ENCODE results near the gene FNTB. TPM values are rescaled to one million over a fixed set of nuclear protein-coding genes. Genes with fewer than 3 reads are reported as not detected.

FNTB gene
- total and polyA plus RNA-seq, 9 of the 15 experiments (the other 6 are each of a cell fraction or from before 2014, with no cell fraction given) = 6.9 to 23.2 (median 12.2) TPM

DNA sequence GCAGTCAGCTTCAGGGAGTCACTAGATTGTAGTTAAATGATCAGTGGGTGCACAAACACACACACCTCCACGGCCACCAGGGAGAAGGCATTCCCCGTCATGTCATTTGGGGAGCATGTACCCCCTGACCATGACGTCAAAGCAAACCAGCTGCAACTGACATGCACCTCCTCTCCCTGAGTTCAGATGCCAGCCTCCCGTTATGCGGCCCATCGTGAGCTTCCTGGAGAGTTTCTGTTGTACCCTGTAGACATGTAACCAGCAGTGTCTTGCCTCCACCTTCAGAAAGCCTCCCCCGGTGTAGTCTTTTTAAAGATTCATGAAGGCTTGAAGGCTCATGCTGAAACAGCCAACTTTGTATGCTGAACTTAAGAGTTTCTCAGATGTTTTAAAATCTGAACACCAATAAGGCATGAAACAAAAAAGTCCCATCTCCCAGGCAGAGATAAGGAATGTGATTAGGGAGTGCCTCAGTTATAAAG is 54.8 kb downstream of the FNTB start:
- in situ Hi-C loops (cut with MboI) (no loop called here), intact Hi-C loops (cut with micrococcal nuclease) (loop anchor here (5.0 kb wide), 1 partner anchor 61 kb away; the partner anchor contains the start of gene MAX)
- Histone ChIP-seq H3K4me1 (replicated peaks in 1 of 2; ENCODE audit: control insufficient read depth in 2 of 2, insufficient read depth in 2 of 2, low read length in 2 of 2) (peaks cover 19 to 44% of the 10 kb centered on the region in 2 experiments), H3K27ac (ENCODE audit: extremely low read depth, low read depth, low read length) (no peak overlapping the region; the same call in 2 of the 3 replicates), H3K9me3 (replicated peaks; ENCODE audit: control insufficient read depth, insufficient read depth, low read depth, low read length) (no peaks in the 10 kb centered on the region), H4K20me1 (replicated peaks; ENCODE audit: control insufficient read depth, insufficient read depth, low read length) (no peaks in the 10 kb centered on the region), H3K9me1 (ENCODE audit: control insufficient read depth, insufficient read depth, low read length) (no peaks in the 10 kb centered on the region), H3K36me3 (ENCODE audit: control insufficient read depth, insufficient read depth, low read length) (peaks cover 24% of the 10 kb centered on the region; the same call in 2 of the 3 replicates), H3K4me3 (no peak overlapping the region), H3K9ac (ENCODE audit: insufficient read depth in 1 of 2, low read depth in 2 of 2, low read length in 2 of 2) (no peak overlapping the region), H2AFZ (ENCODE audit: low read depth, low read length) (no peak overlapping the region), H3K4me2 (ENCODE audit: insufficient read depth, low read length) (no peak overlapping the region), H3K27me3 (ENCODE audit: control insufficient read depth in 2 of 2, insufficient read depth in 2 of 2, low read length in 2 of 2) (no peaks in the 10 kb centered on the region), H3K79me2 (ENCODE audit: control insufficient read depth, insufficient read depth, low read length) (no peaks in the 10 kb centered on the region)
- CTCF ChIA-PET (ENCODE audit: low intra/inter-chr PET ratio) = interaction anchor here (0.6 kb wide), 1 partner anchor 505 kb away, joined by 3 read pairs; no protein-coding TSS in a partner anchor
- TF ChIP-seq KLF1 (tag; IDR thresholded peaks at IDR 0.05) (no peak), MEF2A (IDR thresholded peaks at IDR 0.05; ENCODE audit: control insufficient read depth, low read depth, low read length) (no peak), ELF2 (CRISPR knock-in tag; IDR thresholded peaks at IDR 0.05) (no peak), GATA2 (CRISPR knock-in tag; IDR thresholded peaks at IDR 0.05) (no peak), ARNT (IDR thresholded peaks at IDR 0.05) (no peak), CGGBP1 (CRISPR knock-in tag; IDR thresholded peaks at IDR 0.05) (no peak), CREM (IDR thresholded peaks at IDR 0.05; ENCODE audit: low read depth) (no peak), POLR3G (IDR thresholded peaks at IDR 0.05; ENCODE audit: extremely low read depth, insufficient read length, insufficient replicate concordance) (no peak), CTBP1 (IDR thresholded peaks at IDR 0.05; ENCODE audit: borderline replicate concordance) (no peak), ZNF140 (CRISPR knock-in tag; IDR thresholded peaks at IDR 0.05) (no peak), RBM14 (IDR thresholded peaks at IDR 0.05; ENCODE audit: borderline replicate concordance, insufficient read depth, low read depth, low read length) (no peak), SPI1 (IDR thresholded peaks at IDR 0.05; ENCODE audit: borderline replicate concordance, low read depth, low read length) (no peak), MEIS2 (IDR thresholded peaks at IDR 0.05; ENCODE audit: partially characterized antibody) (no peak), MYNN (IDR thresholded peaks at IDR 0.05) (no peak), MYNN (CRISPR knock-in tag; IDR thresholded peaks at IDR 0.05) (no peak), WHSC1 (IDR thresholded peaks at IDR 0.05; ENCODE audit: low read length) (no peak), CAMTA2 (CRISPR knock-in tag; conservative IDR thresholded peaks at IDR 0.05) (no peak), HNRNPK (IDR thresholded peaks at IDR 0.05; ENCODE audit: low read depth, low read length, poor library complexity, severe bottlenecking) (no peak), ZNF436 (CRISPR knock-in tag; IDR thresholded peaks at IDR 0.05) (no peak)
- no peak for DNase-seq (ENCODE audit: extremely low read depth in 1 of 4, low spot score in 3 of 4)
- no peak for FAIRE-seq
- POLR2A ChIA-PET = interaction anchor here (0.6 to 1.9 kb wide), 2 partner anchors 12 to 14 kb away, joined by 4 to 6 read pairs; no protein-coding TSS in a partner anchor
- no TSS peak for BruUV-seq (replicated peaks)
- WGBS (ENCODE audit: insufficient coverage, low coverage, missing lambda C conversion rate) = 95% methylated on average over 6 of the region's 7 CpGs
- no peak for ATAC-seq

All from K562 (cell line).